HCT116 (cell line): ENCODE measurements around the gene USP3.

ENCODE experiments used
- EGR1 ChIP-seq: IDR thresholded peaks from 2 replicates; pipeline ENCODE4 v1.6.1; 2012; ENCODE audit warnings: low read depth
- EZH2 ChIP-seq: fragments of 200-600 bp; sonication (generic); IDR thresholded peaks from 2 replicates; pipeline ENCODE4 v1.6.1; 2017; ENCODE audit warnings: antibody characterized with exemption, mixed run types
- JUND ChIP-seq: IDR thresholded peaks from 2 replicates; pipeline ENCODE4 v1.6.1; 2012
- MAX ChIP-seq: IDR thresholded peaks from 2 replicates; pipeline ENCODE4 v1.6.1; 2012
- POLR2A ChIP-seq: IDR thresholded peaks from 2 replicates; pipeline ENCODE4 v1.7.0; 2011; ENCODE audit warnings: borderline replicate concordance; ENCODE audit not compliant: insufficient read depth, insufficient read length; ENCODE audit errors: extremely low read depth
- POLR2AphosphoS5 ChIP-seq: IDR thresholded peaks from 2 replicates; pipeline ENCODE4 v1.6.1; 2011; ENCODE audit warnings: mild to moderate bottlenecking, low read depth, low read length, moderate library complexity
- RAD21 ChIP-seq: IDR thresholded peaks from 2 replicates; pipeline ENCODE4 v1.6.1; 2012; ENCODE audit warnings: low read depth, mild to moderate bottlenecking
- TCF7L2 ChIP-seq: IDR thresholded peaks from 2 replicates; pipeline ENCODE4 v1.7.0; 2011; ENCODE audit warnings: borderline replicate concordance, inconsistent platforms; ENCODE audit not compliant: insufficient read depth, insufficient read length; ENCODE audit errors: extremely low read depth
- TF ChIP-seq, protein P1 (sequence below), 3 experiments: fragments of 200-600 bp in 1 of 3; sonication (generic) in 1 of 3; IDR thresholded peaks in 2 of 3; conservative IDR thresholded peaks in 1 of 3; 2 replicates each; pipeline ENCODE4 v1.5.1; 2012 to 2017; ENCODE audit warnings: low read depth in 2 of 3, low read length in 2 of 3, antibody characterized with exemption in 1 of 3, borderline replicate concordance in 1 of 3, control low read depth in 1 of 3, mild to moderate bottlenecking in 1 of 3, mixed read lengths in 1 of 3, mixed run types in 1 of 3, moderate library complexity in 1 of 3; ENCODE audit not compliant: insufficient read depth in 1 of 3
- TF ChIP-seq, protein P2 (sequence below): IDR thresholded peaks from 2 replicates; pipeline ENCODE4 v1.6.1; 2011; ENCODE audit warnings: mild to moderate bottlenecking, low read length, moderate library complexity; ENCODE audit not compliant: insufficient replicate concordance; ENCODE audit errors: extremely low read depth

- TF ChIP-seq POLR2AphosphoS5 = no peak
- TF ChIP-seq EGR1 = no peak
- no peak for TF ChIP-seq JUND
- no peak for TF ChIP-seq MAX
- no peak for TF ChIP-seq POLR2A
- no peak for TF ChIP-seq RAD21
- TF ChIP-seq, protein P1, sequence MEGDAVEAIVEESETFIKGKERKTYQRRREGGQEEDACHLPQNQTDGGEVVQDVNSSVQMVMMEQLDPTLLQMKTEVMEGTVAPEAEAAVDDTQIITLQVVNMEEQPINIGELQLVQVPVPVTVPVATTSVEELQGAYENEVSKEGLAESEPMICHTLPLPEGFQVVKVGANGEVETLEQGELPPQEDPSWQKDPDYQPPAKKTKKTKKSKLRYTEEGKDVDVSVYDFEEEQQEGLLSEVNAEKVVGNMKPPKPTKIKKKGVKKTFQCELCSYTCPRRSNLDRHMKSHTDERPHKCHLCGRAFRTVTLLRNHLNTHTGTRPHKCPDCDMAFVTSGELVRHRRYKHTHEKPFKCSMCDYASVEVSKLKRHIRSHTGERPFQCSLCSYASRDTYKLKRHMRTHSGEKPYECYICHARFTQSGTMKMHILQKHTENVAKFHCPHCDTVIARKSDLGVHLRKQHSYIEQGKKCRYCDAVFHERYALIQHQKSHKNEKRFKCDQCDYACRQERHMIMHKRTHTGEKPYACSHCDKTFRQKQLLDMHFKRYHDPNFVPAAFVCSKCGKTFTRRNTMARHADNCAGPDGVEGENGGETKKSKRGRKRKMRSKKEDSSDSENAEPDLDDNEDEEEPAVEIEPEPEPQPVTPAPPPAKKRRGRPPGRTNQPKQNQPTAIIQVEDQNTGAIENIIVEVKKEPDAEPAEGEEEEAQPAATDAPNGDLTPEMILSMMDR (IDR thresholded peaks at IDR 0.05 in 2 of 3, conservative IDR thresholded peaks at IDR 0.05 in 1 of 3; ENCODE audit: borderline replicate concordance in 1 of 3, insufficient read depth in 1 of 3, low read depth in 2 of 3, low read length in 2 of 3) = no peak
- no peak for TF ChIP-seq TCF7L2
- no peak for TF ChIP-seq EZH2
- TF ChIP-seq, protein P2, sequence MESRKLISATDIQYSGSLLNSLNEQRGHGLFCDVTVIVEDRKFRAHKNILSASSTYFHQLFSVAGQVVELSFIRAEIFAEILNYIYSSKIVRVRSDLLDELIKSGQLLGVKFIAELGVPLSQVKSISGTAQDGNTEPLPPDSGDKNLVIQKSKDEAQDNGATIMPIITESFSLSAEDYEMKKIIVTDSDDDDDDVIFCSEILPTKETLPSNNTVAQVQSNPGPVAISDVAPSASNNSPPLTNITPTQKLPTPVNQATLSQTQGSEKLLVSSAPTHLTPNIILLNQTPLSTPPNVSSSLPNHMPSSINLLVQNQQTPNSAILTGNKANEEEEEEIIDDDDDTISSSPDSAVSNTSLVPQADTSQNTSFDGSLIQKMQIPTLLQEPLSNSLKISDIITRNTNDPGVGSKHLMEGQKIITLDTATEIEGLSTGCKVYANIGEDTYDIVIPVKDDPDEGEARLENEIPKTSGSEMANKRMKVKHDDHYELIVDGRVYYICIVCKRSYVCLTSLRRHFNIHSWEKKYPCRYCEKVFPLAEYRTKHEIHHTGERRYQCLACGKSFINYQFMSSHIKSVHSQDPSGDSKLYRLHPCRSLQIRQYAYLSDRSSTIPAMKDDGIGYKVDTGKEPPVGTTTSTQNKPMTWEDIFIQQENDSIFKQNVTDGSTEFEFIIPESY = no peak
Observed at GRCh38 chr15:63462088-63462487, 42.3 kb upstream of the USP3 start.
